PC-3 (cell line): ENCODE results near the gene MAPK1.

Experiments used
- CTCF ChIP-seq: fragments of 300-600 bp; sonication (generic); conservative IDR thresholded peaks from 2 replicates; pipeline ENCODE4 v1.5.1; 2017; ENCODE audit warnings: antibody characterized with exemption, low read depth, mild to moderate bottlenecking, low read length
- EZH2phosphoT487 ChIP-seq: fragments of 300-600 bp; sonication (generic); IDR thresholded peaks from 2 replicates; pipeline ENCODE4 v1.6.1; 2018; ENCODE audit warnings: mild to moderate bottlenecking, antibody characterized with exemption, low read length, borderline replicate concordance

GRCh38 chr22:21815357-21815756 is 52.1 kb downstream of the MAPK1 start:
- no peak for TF ChIP-seq CTCF
- no peak for TF ChIP-seq EZH2phosphoT487
